DMS 273 (cell line): ENCODE data around the gene VCP.

ENCODE experiments used
- DNase-seq: peaks from one replicate; lab custom pipeline; 2025; ENCODE audit not compliant: unreplicated experiment; lab: John Stamatoyannopoulos, UW

Gene VCP

DNA sequence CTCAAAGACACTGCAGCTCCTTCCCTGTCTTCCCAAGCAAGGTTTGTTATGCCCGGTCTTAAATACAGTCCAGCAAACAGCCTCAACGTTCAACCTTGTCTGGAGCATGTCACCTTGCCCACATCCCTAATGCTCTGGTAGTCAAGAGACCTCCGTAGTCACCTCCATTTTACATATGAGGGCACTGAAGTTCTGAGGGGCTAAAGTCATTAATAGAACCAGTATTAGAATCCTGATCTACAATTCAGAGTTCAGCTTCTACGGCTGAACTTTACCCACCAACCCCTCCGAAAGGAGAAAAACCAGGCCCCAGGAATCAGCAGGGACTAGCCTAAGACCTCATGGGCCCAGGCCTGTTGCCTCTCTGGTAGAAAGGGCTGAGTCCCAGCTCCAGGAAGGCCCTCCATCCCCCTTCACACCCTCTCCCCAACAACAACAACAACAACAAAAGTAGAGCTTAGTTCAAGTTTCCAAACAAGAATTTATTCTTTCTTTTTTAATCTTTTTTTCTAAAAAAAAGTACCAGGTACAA lies 31.3 kb upstream of the VCP start:
- DNase-seq, result no peak

DNA sequence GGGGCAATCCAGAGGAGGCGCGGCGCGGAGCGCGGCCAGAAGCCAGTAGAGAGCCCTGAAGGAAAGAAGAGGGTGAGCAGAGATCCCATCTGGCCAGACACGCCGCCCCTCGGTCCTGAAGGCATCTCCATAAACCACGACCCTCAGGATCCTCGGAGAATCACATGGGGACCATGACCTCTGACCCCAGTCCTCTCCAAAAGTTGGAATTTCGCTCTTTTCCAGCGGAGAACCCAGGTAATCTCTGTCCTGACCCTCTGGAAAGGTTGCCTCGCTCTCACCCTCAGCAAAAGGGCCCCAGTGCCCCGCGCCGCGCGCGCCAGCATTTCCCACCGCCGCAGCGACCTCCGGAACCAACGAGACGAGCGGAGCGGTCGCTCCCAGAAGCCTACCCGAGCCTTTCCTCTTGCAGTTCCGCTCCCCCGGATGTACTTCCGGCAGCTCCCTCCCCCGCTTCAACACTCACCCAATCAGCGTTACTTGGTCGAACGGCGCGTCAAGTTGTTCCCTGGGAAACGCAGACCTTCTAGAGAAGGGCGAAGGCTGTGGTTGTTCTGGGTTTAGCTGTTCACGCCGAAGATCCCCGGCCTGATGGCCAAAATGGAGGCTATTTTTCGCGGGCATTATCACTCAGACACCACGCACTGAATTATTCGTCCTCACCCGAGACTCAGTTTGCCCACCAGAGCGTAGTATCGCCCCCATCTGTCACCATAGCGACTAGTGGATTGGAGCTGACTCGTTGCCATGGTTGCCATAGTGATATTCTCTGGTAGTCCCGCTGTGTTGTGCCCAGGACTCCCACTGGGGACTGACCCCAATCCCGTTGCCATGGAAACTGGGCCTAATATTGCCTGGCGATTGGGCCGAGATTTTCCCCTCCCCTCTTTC lies 30.6 kb upstream of the VCP start, which contains the start of gene STOML2:
Gene STOML2 (minus strand): TSS at position 363 of the 891 bp plus-strand sequence. CDS start 37 bp downstream, at position 326.
- peak; percentile 98 for DNase-seq

DNA sequence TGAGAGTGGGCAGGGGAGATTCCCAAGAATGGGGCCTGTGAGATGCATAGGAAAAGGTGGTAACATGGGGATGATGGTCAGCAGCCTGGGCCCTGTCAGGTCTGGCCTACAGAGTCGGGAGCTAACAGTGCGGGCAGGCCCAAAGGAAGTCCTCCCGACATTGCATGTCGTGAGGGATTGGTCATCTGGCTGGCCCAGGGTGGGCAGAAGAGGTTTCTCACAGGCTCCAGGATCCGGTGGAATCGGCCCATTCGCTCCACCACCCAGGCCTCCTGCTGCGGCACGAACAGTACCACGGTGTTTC lies 30.0 kb upstream of the VCP start:
- DNase-seq, result no peak

DNA sequence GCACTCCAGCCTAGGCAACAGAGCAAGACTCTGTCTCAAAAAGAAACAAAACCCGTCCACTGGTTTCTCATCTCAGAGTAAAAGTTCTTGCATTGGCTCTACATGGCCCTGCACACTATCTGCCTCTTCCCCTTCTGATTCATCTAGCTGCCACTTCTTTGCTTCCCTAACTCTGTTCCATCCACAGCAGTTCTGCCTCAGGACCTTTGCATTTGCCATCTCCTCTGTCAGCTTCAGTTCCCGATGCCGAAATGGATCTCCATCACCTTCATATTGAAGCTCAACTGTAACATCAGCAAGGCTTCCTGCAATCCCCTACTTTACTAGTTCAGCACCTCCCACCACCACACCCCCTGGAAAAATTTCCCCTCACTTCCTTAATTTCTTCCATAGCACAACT lies 25.1 kb upstream of the VCP start:
- no peak for DNase-seq

DNA sequence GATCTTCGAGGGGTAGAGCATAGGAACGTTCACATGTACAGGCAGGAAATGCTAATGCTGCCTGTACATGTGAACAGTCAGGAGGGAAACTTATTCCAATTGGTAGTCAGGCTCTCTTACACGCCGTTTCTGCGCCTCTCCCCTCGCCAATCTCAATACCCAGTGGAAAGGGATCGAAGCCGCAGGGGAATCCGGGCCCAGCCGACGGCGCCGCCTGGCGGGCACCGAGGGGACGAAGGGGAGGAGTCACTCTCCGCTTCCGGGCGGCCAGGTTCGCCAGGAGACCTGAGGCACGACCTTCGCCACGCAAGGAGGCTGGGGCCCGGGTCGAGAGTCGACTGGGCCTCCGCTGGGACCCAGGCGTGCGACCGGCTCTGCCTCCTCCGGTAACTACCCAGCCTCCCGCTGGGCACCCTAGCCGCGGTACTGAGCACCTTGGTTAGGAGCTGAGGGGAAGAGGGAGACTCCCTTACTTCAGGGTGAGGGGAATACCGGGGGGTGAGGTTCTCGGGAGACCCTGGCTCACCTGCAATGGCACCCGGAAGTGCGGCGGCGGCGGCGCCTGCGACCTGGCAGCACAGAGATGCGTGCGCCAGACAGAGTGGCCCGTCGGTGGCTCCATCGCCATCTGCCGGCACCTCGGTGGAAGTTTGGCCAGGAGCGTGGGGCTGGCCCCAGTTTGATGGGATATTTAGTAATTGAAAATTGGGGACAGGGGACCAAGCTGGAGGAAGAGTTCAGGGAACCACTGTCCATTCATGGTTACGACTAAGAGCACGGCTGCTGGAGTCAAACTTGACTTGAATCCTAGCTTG lies 23.8 kb upstream of the VCP start, which contains the start of gene PIGO:
Gene PIGO (minus strand): TSS at position 557 of the 815 bp plus-strand sequence. CDS start 1,026 bp downstream, outside the sequence.
- peak; percentile 93 for DNase-seq

DNA sequence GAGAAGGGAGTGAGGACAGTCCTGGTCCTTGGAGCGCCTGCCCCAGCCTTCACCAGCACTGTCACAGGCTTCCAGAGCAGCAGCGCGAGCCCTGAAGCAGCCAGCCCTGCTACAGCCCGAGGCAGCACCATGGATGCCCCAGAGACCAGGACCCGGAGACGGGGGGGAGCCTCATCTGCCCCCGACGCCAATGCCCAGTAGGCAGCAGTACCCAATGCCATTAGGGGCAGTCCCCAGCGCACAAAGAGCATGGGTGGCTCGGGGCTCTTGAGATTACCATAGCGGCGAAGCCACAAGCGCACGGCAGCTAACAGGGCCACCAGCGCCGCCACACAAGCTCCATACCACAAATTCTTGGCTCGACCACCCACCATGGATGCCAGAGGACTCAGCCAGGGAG lies 19.1 kb upstream of the VCP start:
- no peak for DNase-seq

DNA sequence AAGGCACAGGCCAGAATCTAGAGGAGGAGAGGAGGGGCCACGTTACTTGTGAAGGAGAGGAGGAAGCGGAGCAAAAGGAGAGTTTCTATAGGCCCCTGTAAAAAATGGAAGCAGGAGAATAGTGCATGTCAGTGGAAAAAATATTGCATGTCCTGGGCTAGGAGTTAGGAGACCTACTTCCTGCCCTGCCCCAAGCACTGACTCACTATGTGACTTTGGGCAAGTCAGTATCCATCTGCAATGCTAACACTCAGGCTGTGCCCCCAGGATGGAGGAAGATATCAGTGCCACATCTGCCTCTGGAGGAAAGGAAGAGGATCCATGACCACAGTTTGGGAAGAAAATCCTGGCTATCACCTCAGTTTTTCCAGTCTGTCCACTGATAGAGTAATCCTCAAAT lies 17.0 kb upstream of the VCP start:
- no peak for DNase-seq

DNA sequence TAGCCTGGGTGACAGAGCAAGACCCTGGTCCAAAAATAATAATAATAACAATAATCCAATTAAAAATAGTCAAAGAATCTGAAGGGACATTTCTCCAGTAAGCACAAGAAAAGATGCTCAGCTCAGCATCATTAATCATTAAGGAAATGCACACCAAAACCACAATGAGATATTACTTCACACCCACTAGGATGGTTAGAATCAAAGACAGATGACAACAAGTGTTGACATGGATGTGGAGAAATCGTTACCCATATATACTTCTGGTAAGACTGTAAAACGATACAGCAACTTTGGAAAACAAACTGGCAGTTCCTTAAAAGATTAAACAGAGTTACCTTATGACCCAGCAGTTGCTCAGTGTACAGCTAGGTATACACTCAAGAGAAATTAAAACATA lies 12.7 kb upstream of the VCP start:
- DNase-seq, result no peak

DNA sequence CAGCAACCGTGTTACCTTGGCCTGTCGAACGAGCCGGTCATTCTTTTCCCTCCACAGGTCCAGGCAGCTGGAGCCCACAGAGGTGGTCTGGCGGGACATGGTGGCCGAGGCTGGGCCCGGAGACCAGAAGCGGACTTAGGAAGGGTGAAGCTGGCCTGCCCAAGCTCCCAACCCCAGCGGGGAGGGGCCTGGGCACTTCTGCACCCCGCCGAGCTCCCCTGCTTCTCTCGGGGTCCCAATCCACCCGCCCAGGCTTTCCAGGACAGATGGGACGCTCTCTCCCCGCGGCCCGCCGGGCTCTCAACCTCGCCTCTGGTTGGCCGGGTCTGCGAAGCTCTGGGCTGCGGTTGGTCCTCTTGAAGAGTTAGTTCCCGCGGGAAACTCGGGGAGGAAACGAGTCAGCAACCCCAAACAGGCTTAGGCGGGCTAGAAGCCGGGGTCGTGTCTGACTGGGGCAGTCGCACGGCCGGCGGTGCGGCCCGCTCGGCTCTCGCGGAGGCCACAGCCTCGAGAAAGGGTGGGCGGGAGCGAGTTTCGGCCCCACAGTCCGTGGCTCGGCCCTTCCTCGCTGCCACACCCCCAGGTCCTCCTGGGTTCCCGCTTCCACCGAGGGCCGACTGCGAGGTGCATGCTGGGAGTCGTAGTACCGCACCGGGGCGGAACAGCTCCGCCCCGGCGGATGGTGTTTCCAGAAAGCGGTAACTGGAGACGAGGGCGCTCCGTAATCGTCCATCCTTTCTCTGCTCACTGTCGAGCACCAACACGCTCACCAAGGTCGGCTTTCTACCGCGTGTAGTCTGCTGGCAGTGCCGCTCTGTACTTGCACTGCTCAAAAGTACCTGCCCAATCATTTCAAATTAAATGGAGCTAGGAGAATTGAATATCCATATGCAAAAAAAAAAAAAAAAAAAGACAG lies 7.3 kb upstream of the VCP start, which contains the start of gene FANCG:
Gene FANCG (minus strand): TSS at position 517 of the 916 bp plus-strand sequence. CDS start 418 bp downstream, at position 99.
- DNase-seq, result peak; percentile 97

DNA sequence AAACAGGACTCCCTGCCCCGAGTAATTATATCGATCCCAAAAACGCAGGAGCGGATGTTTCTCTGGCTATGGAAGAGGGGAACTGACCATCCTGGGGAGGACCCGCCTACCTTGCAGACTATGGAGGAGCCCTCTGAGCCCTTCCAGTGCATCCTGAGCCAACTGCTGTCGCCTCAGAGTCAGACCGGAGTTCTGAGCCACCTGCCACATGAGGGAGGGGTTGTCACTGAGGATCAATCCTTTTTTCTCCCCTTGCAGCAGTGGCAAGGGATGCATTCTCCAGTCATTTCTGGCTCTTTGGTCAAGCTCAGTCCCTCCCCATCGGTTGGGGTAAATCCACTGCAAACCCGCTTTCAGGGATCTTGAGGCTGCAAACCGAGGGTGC lies 6.6 kb upstream of the VCP start:
- DNase-seq, result peak; percentile 39

DNA sequence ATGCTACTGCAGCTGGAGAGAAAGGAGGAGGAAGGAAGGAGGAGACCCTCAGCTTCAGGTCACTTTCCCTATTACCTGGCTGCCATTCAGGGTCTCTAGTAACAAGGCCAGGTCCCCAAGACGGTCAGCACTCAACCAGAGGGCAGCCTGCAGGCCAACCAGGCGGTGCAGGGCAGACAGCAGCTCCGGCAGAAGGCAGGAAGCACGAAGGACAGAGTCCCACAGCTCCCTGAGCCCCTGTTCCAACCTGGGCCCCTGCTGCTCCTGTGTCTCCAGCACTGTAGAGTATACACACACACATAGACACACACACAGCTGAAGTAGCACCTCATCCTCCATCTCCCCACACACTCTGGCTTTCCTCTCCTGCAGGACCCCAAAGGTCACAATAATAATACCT lies 5.6 kb upstream of the VCP start:
- DNase-seq, result no peak

DNA sequence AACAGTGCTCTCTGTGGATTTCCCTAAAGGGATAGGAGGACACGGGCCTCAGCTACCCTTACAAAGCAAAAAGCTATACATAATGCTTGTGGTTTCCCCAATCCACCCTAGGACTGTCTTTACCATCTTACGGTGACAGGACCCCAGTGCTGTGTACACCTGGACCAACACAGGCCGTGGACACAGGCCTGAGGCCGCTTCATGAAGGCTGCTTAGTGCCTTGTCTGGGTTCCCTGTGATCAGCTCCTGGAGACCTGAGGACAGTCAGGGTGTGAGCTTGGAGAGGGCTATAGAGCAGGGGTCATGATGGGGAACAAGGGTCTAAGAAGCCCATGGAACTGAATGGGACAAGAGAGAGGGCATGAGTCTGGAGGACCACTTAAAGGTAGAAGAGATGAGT lies 4.4 kb upstream of the VCP start:
- DNase-seq, result no peak

DNA sequence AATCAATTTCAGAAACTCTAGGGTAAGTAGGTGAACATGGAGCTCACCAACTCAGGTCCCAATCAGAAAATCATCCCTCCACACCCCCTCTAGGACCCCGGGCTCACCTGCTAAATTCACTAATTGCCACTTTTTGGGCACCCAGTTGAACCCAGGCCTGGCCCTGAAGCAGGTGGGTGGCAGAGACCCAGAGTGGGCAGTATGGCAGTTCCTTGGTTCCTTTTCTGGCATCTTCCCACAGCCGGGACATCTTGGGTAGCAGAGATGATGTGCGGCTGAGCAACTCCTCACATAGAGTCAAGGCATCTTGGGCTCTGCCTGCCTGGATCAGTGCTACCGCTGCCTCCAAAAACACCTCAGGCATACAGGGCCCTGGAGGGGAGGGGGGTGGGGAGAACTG lies 2.9 kb upstream of the VCP start:
- no peak for DNase-seq

DNA sequence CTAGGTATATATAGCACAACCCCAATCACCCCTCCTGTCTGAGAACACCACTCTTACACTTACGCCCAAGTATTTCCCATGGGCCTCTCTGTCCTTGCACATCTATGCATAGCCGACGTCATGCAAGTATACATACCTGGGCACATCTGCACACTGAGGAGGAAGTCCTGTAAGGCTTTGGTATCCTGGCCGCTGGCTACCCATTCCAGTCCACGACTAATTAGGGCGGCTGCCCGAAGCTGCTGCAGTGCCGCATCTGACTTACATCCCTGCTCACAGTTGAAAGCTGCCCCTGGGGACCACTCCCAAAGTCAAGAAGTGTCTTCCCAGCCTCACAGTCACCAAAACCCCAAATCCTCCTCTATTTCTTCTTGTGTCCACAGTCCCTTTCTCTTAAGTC lies 2.4 kb upstream of the VCP start:
- DNase-seq, result no peak

DNA sequence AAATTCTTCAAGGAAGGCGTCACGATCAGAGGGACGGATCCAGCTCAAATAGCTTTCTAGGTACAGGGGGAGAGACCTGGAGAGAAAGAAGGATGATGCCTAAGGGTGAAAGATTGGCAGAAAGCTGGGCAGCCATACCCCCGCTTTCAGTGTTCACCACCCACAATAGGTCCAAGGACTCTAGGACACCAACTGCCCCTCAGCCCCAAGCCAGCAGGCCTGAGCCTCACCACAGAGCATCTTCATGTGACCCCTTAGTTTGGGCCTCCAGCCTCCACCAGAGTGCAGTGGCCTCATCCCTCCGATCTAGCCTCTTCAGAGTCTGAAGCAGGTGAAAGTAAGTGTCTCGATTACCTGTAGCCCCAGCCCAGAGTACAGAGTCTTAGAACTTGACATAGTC lies 1.7 kb upstream of the VCP start:
- no peak for DNase-seq

DNA sequence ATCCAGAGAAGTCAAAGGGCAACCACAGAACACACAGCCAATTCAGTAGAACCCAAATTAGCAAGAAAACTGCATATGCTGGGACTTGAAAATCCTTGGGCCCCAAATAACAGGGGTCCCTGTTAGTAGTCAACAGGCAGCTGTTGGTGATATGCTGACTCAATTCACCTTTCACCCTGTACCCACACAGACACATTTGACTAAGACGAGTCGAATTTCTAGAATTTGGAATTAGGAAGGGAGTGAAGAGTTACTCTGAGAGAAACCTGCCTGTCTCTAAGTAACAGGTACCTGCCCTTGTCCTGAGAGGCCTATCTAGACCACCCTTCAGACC lies 821 bp upstream of the VCP start:
- no peak for DNase-seq

DNA sequence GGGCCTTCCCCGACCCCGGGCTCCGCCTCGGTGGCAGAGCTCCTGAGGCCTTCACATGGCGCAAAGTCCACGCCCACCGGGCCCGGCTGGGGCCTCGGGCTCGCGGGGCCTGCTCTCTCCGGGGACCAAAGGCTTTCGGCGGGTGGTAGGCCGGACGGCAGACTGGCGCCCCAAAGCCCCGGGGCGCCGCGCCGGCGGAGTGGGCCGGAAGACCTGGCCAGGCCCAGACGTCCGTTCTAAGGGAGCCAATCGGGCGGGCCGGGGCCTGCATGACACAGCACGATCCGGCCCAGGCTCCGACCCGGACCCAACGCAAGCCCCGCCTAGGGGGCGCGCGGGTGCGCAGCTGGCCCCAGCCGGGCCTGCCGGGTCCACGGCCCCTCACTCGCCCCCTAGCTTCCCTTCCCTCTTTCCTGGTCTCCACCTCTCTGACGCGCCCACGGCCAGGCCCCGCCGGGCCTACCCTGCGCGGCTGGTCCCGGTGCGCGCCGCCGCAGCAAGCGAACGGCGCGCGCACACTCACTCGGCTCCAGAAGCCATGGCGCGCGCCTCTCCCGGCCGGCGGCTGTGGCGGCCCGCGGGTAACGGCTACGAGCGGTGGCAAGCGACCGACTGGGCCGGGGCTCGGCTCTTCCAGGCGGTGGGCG lies 488 bp downstream of the VCP start:
- DNase-seq, result peak; percentile 94

DNA sequence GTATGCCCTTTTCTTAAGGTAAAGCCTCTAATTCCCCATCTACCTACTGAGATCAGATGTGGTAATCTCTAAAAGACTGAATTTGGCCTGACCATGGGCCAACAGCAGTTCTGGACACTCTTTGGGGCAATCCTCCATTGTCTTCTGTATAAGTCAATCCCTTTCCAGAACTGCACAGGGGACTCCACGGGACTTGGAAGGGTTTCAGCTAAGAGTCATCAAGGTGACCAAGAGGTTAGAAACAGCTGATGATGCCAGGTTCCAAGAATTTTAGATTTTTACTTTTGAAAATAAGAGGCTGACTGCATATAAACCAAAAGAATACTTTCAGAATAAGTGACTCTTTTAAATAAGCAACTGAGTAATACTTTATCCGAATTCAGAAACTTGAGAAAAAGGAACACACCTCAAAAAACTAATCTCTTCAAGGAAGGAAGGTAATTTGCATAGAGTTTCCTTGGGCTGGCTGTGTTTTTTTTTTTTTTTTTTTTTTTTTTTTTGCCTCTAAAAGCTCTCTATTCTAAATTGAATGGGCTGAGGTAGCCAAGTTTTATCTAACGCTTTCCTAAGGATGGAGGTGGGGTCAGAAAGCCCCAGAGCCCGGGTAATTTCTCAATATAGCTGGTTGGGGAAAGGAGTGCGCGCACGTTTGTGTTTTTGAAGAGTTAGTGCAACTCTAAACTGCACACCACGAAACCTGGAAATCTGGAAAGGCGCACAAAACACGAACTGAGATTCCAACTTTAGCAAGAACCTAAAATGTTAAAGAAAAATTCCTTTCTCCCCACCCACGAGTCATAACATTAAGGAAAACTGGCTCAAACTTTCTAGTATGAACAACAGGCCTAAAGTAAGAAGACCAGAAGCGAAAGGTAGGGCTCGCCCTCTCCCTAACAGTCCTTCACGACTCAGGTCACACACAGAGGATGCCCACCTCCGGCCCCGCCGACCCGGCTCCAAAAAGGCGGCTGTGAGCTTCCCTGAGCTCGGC lies 1.3 kb downstream of the VCP start:
- DNase-seq, result peak; percentile 23

DNA sequence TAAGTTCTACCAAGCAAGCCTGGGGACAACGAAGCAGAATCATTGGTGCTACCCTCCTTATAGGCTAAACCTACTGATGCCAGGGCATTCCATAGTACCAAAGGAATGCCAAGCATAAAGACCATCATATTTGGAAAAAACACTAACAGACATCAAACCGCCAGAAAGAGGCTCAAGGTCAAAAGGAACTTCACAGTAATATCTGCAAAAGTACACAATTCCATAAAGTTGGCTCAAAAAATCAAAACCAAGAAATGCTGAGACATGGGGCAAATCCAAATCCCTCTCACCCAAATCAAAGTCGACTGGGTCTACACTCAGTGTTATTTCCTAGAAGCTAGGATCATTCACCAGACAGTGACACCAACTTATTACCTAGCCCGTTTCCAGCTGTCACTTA lies 3.4 kb downstream of the VCP start:
- no peak for DNase-seq
